ENCODE data around the gene GPC2.
"Not testable (repeated sequence)": the region's sequence is repeated elsewhere in the genome, so short reads cannot be mapped to it uniquely, and the experiment has no call there.

GPC2 gene

DNA sequence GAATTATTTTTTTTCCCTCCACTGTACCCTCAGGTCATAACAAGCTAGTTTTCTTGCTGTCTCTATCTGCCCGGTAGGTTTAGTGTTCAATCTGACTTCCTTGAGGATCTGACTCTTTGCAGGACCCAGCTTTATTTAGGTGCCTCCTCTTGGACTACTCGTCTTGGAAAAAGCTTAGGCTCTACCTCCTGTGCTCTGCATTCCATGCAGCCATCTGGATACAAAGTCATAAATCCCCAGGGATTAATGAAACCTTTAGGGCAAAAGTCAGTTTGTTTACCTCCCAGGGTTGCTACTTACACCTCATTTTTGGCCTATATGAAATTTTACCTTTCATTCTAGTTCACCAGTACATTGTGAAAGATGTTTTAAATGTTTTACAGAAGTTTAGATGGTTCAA lies 8.5 kb upstream of the GPC2 start:
- no peak for TF ChIP-seq SUZ12 (IDR thresholded peaks at IDR 0.05; ENCODE audit: extremely low read depth, insufficient read depth, insufficient read length)
- no peak for TF ChIP-seq YY1 (IDR thresholded peaks at IDR 0.05; ENCODE audit: insufficient read depth, insufficient read length)
- TF ChIP-seq ZNF274 (IDR thresholded peaks at IDR 0.05; ENCODE audit: low read depth, low read length), result no peak
- Histone ChIP-seq H3K9ac (ENCODE audit: insufficient read length, low read depth) (no peak overlapping the region), H3K36me3 (ENCODE audit: insufficient read depth, insufficient read length, low read length) (no peaks in the 10 kb centered on the region), H3K4me1 (ENCODE audit: insufficient read depth, insufficient read length) (no peaks in the 10 kb centered on the region), H3K9me3 (ENCODE audit: insufficient read depth, low read length) (no peaks in the 10 kb centered on the region), H3K4me3 (ENCODE audit: insufficient read length, low read depth) (no peak overlapping the region), H3K27me3 (ENCODE audit: insufficient read depth, insufficient read length) (no peaks in the 10 kb centered on the region)
- no peak for DNase-seq (ENCODE audit: low read depth, low spot score)

DNA sequence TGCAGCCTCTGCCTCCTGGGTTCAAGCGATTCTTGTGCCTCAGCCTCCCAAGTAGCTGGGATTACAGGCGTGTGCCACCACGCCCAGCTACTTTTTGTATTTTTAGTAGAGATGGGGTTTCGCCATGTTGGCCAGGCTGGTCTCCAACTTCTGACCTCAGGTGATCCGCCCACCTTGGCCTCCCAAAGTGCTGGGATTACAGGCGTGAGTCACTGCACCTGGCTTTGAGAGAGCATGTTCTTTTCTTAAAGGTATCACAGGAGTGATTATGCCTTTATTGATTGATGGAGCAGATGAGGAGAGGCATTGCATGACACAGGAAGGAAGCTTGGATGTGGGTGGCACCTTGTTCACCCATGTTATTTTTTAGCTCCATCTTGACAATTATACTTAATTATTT lies 5.9 kb upstream of the GPC2 start:
- H3K36me3 ChIP-seq (ENCODE audit: insufficient read depth, insufficient read length, low read length); H3K9ac ChIP-seq (ENCODE audit: insufficient read length, low read depth); H3K27me3 ChIP-seq (ENCODE audit: insufficient read depth, insufficient read length); H3K4me1 ChIP-seq (ENCODE audit: insufficient read depth, insufficient read length); H3K4me3 ChIP-seq (ENCODE audit: insufficient read length, low read depth); DNase-seq (ENCODE audit: low read depth, low spot score); H3K9me3 ChIP-seq (ENCODE audit: insufficient read depth, low read length): not testable (repeated sequence)

DNA sequence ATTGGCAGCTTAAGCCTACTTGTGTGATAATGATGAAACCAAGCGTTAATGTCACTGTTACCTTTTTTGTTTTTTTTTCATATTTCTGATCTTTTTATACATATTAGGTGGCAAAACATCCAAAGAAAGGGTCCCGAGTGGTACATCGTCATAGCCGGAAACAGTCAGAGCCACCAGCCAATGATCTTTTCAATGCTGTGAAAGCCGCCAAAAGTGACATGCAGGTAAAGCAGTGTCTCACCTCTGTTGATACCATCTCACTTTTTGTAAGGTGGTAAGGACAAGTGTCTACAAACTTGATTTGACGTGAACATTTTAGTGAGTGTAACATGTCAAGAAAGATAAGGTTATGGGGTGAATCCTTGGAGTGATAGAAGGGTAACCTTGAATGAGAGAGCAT lies 5.4 kb upstream of the GPC2 start:
- not testable (repeated sequence) for DNase-seq (ENCODE audit: low read depth, low spot score); H3K4me1 ChIP-seq (ENCODE audit: insufficient read depth, insufficient read length); H3K9me3 ChIP-seq (ENCODE audit: insufficient read depth, low read length); H3K36me3 ChIP-seq (ENCODE audit: insufficient read depth, insufficient read length, low read length); H3K4me3 ChIP-seq (ENCODE audit: insufficient read length, low read depth); H3K9ac ChIP-seq (ENCODE audit: insufficient read length, low read depth); H3K27me3 ChIP-seq (ENCODE audit: insufficient read depth, insufficient read length)

GRCh38 chr7:100180084-100180483 lies 2.9 kb upstream of the GPC2 start:
- not testable (repeated sequence) for DNase-seq (ENCODE audit: low read depth, low spot score); H3K9me3 ChIP-seq (ENCODE audit: insufficient read depth, low read length); H3K36me3 ChIP-seq (ENCODE audit: insufficient read depth, insufficient read length, low read length); H3K4me1 ChIP-seq (ENCODE audit: insufficient read depth, insufficient read length); H3K4me3 ChIP-seq (ENCODE audit: insufficient read length, low read depth); H3K27me3 ChIP-seq (ENCODE audit: insufficient read depth, insufficient read length); H3K9ac ChIP-seq (ENCODE audit: insufficient read length, low read depth)

DNA sequence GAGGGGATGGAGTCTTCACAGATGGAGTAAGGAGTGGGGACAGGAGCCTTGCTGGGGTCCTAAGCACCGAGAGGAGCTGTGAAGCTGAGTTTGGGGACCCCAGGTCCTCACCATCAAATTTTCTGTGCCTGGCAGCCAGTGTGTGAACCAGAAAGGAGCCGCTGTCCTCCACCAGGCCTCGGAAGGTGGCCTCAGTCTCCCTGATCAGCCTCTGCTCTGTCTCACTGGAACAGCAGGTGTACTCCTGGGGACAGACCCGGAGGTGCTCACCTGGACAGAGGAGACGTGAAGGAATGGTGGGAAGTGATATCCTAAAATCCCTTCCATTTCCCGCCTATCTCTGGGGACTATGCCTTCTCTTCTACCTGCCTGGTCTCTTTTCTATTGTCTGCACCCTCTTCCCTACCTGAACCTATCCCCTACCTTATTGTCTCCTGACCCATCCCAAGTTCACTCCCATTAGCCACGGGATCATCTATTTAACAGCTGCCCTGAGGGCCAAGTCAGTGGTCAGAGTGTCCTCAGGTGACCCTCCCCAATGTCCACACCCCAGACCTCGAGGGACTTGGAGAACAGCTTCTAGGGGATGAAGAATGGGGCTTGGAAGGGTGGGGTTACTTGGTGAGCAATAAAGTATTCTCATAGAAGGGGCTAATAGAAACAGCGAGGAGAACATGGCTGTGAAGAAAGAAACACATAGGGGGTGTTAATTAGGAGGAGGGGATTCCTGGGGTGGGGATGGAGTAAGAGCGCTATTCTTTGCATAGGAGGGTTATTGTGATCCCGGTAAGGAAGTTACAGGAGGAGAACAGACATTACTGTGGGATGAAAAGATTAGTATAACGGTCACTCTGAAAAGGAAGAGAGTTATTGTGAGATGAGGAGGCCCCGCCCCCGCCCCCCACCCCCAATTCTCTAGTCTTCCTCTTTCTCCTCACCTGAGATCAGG lies 811 bp downstream of the GPC2 start:
- TF ChIP-seq YY1 (IDR thresholded peaks at IDR 0.05; ENCODE audit: insufficient read depth, insufficient read length), result no peak
- no peak overlapping the region for H3K9ac ChIP-seq (ENCODE audit: insufficient read length, low read depth)
- no peak for DNase-seq (ENCODE audit: low read depth, low spot score)

DNA sequence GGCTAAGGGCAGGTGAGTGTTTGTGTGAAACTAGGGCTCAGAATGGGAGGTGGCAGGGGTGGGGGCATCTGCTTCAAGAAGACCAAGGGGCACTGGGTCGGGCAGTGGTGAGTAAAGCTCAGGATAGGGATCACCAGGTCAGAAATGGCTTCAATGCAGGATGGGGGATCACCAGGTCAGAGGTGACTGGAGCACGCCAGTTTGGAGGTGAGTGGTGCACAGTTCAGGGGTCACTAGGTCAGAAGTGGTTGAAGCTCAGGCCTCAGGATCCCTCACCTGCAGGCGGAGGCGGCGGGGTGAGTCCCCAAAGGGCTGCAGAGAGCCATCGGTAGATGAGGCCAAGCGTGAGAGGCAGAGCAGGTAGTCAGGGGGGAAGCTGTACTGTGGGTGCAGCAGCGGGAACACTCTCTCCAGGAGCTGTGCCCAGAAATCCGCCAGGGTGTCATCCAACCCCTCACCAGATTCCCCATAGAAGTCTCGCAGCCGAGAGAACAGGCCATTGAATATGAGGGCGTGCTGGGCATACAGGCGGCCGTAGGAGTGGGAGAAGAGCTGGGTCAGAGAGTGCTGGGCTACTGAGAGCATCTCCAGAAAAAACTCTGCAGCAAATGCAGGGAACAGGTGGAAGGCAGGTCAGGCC lies 1.8 kb downstream of the GPC2 start:
- DNase-seq (ENCODE audit: low read depth, low spot score), result no peak
- no peak overlapping the region for H3K4me3 ChIP-seq (ENCODE audit: insufficient read length, low read depth)
- H3K4me1 ChIP-seq (ENCODE audit: insufficient read depth, insufficient read length), result no peaks in the 10 kb centered on the region
- no peaks in the 10 kb centered on the region for H3K27me3 ChIP-seq (ENCODE audit: insufficient read depth, insufficient read length)
- no peaks in the 10 kb centered on the region; the same call in 1 of the 2 replicates for H3K9me3 ChIP-seq (ENCODE audit: insufficient read depth, low read length)
- peaks cover 11% of the 10 kb centered on the region for H3K36me3 ChIP-seq (ENCODE audit: insufficient read depth, insufficient read length, low read length)
- H3K9ac ChIP-seq (ENCODE audit: insufficient read length, low read depth), result no peak overlapping the region
- TF ChIP-seq YY1 (IDR thresholded peaks at IDR 0.05; ENCODE audit: insufficient read depth, insufficient read length) (no peak), SUZ12 (IDR thresholded peaks at IDR 0.05; ENCODE audit: extremely low read depth, insufficient read depth, insufficient read length) (no peak), ZNF274 (IDR thresholded peaks at IDR 0.05; ENCODE audit: low read depth, low read length) (no peak)

More for the DNA sequence above, 811 bp downstream of the GPC2 start:
- Histone ChIP-seq H3K4me1 (ENCODE audit: insufficient read depth, insufficient read length) (no peaks in the 10 kb centered on the region), H3K36me3 (ENCODE audit: insufficient read depth, insufficient read length, low read length) (peaks cover 11% of the 10 kb centered on the region), H3K9me3 (ENCODE audit: insufficient read depth, low read length) (no peaks in the 10 kb centered on the region; the same call in 1 of the 2 replicates), H3K27me3 (ENCODE audit: insufficient read depth, insufficient read length) (no peaks in the 10 kb centered on the region), H3K4me3 (ENCODE audit: insufficient read length, low read depth) (peak overlapping the region; percentile 80)

DNA sequence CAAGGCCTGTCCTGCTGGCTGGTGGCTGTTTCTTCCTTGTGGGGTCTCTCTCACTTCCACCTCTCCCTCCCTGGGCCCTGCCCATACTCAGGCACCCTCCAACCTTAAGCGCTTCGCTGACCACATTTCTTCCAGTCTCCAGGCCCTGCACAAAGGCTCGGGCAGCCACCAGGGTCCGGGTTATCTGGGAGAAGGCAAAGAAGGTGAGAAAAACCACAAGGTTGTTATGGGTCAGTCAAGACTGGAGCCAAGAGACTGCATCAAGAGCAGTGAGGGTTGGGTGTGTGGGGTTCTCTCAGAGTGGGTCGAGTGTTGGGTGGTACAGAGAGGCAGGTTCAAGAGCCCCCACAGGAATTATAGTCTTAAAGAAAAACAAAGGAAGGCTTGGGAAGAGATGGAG lies 2.6 kb downstream of the GPC2 start:
- no peaks in the 10 kb centered on the region for H3K27me3 ChIP-seq (ENCODE audit: insufficient read depth, insufficient read length)

More for the DNA sequence above, 2.6 kb downstream of the GPC2 start:
- no peak for DNase-seq (ENCODE audit: low read depth, low spot score)
- Histone ChIP-seq H3K4me3 (ENCODE audit: insufficient read length, low read depth) (no peak overlapping the region), H3K4me1 (ENCODE audit: insufficient read depth, insufficient read length) (peaks cover 5% of the 10 kb centered on the region), H3K36me3 (ENCODE audit: insufficient read depth, insufficient read length, low read length) (peaks cover 11% of the 10 kb centered on the region), H3K9me3 (ENCODE audit: insufficient read depth, low read length) (no peaks in the 10 kb centered on the region; the same call in 1 of the 2 replicates), H3K9ac (ENCODE audit: insufficient read length, low read depth) (no peak overlapping the region)
- TF ChIP-seq ZNF274 (IDR thresholded peaks at IDR 0.05; ENCODE audit: low read depth, low read length), result no peak
- TF ChIP-seq SUZ12 (IDR thresholded peaks at IDR 0.05; ENCODE audit: extremely low read depth, insufficient read depth, insufficient read length), result no peak
- TF ChIP-seq YY1 (IDR thresholded peaks at IDR 0.05; ENCODE audit: insufficient read depth, insufficient read length), result no peak

Measured in NT2/D1 (cell line).